Bronchial epithelial cell (primary cell): Measurements from ENCODE around the gene ANKRD36C. TPM values are rescaled to one million over a fixed set of nuclear protein-coding genes. Genes with fewer than 3 reads are reported as not detected.
"Not testable (repeated sequence)": the region's sequence is repeated elsewhere in the genome, so short reads cannot be mapped to it uniquely, and the experiment has no call there.

Experiments used
- DNase-seq: peaks from one replicate; pipeline ENCODE4 v3.0.0-alpha.2; 2010; ENCODE audit warnings: low read depth
- FAIRE-seq: peaks from 2 replicates; lab custom pipeline; 2011; peaks lifted over from hg19 to GRCh38; lab: Jason Lieb, UNC
- H3K27me3 ChIP-seq: 2 replicates; pipeline ENCODE4 v1.5.1; 2011; ENCODE audit warnings: low read length; ENCODE audit not compliant: control insufficient read depth, insufficient read depth
- H3K36me3 ChIP-seq: 2 replicates; pipeline ENCODE4 v1.5.1; 2011; ENCODE audit warnings: low read length; ENCODE audit not compliant: control insufficient read depth, insufficient read depth
- H3K4me3 ChIP-seq: 2 replicates; pipeline ENCODE4 v1.5.1; 2011; ENCODE audit warnings: mild to moderate bottlenecking, low read depth, low read length, control low read depth
- total RNA-seq: library from RNA; depleted of rRNA; stranded (reverse); fragments of >200 nt; gene quantifications from 2 replicates; pipeline ENCODE4 v1.2.1, GENCODE V29; 2014
- TF ChIP-seq, protein P1 (sequence below): IDR thresholded peaks from 2 replicates; pipeline ENCODE4 v1.5.1; 2011; ENCODE audit warnings: mild to moderate bottlenecking, moderate library complexity, low read length, control low read depth, inconsistent platforms; ENCODE audit not compliant: insufficient read depth, severe bottlenecking

ANKRD36C gene
- total RNA-seq: 8.8 and 11.6 TPM in 2 replicates

DNA sequence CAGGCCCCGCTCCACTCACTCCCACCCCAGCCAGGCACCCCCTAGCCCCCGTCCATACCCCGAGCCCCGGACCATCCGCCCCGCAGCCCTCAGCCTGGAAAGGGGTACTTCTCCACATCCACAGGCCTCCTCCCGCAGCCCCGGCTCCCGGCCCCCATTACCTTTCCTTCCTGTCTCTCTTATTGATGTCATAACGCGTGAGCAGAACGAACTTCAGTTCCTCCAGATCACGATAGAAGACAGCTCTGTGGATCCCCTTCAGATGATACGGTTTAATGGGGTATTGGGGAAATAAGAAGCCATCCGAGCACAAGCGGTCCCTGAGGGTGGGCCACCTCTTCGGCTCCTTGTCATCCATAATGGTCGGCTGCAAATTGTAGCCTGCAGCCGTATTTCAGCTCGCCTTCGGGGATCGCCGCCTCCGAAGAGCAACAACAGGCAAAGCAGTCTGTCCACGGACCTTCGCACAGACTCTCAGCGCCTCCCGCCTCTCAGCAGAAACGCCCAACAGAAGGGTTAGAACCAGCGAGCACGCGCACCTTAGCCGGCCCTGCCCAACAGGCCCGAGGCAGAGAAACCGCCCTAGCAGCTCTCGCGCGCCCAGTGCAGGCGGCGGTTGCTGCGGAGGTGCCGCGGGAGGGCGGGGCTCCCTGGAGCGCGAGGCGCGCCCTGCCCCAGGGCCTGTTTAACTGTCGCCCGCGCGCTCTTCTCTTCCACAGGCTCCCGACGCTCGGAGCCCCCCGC lies at the start of gene ANKRD36C:
TSS of gene ANKRD36C (minus strand) at position 474 of the 744 bp plus-strand sequence. CDS start at position 358, 116 bp downstream.
- H3K36me3 ChIP-seq, FAIRE-seq, H3K27me3 ChIP-seq: not testable (repeated sequence)
- peak within 1 kb of the TSS; percentile 65 for H3K4me3 ChIP-seq
- DNase-seq: peak; percentile 43

DNA sequence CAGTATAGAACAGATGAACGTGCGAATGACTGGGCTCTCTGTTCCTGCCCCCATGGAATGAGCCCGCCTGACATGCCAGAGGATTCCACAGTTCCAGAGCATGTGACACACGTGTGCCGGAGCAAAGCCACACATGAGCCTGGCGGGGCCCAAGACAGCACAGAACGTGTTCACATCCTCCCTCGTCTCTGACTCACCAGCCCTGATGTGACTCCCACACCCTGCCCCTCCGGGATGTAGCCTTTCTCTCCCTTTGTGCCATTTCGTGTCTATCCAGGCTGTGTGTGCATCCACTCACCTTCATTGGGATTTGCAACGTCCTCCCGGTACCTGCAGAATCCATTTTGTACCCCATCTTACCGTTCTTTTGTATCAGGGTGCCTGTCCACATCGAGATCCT lies 43.9 kb upstream of the ANKRD36C start:
- not testable (repeated sequence) for H3K4me3 ChIP-seq, FAIRE-seq, H3K36me3 ChIP-seq, H3K27me3 ChIP-seq, DNase-seq

DNA sequence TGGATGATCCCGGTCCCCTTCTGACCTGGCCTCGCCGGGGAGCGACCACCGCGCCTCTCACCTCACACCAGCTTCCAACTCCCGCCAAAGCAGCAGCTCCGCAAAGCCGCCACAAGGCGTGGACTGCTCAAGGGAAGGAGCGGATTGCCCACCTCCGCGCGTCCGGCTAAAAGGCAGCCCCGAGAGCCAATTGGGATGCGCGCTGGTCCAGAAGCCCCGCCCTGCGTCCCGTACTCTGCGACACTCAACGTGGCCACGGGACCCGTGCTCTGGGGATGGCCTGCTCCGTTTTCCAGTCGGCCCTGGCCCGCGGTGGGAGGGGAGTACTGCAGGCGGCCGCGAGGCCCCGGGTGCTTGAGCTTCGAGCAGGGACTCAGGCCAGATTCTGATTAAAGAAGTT lies 43.2 kb upstream of the ANKRD36C start, which contains the start of gene GPAT2:
TSS of gene GPAT2 (minus strand) at position 125 of the 400 bp plus-strand sequence. CDS start 2,557 bp downstream, outside the sequence.
- not testable (repeated sequence) for H3K36me3 ChIP-seq, H3K4me3 ChIP-seq, DNase-seq, FAIRE-seq, H3K27me3 ChIP-seq

DNA sequence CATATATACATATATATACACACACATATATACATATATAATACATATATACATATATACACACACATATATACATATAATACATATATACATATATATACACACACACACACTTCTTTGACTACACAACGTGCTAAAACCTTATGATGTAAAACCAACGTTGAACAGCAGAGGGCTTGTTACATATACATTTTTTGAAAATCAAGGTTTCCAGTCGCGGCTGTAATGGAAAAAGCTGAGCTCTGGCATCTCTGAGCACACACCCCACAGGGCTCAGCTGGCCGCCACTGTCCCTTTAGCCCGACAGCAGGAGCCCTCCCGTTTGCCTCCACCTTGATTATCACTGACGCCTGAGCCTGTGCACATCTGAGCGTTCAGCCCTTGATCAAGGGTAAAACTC lies 42.4 kb upstream of the ANKRD36C start:
- FAIRE-seq, H3K36me3 ChIP-seq, DNase-seq, H3K4me3 ChIP-seq, H3K27me3 ChIP-seq: not testable (repeated sequence)

DNA sequence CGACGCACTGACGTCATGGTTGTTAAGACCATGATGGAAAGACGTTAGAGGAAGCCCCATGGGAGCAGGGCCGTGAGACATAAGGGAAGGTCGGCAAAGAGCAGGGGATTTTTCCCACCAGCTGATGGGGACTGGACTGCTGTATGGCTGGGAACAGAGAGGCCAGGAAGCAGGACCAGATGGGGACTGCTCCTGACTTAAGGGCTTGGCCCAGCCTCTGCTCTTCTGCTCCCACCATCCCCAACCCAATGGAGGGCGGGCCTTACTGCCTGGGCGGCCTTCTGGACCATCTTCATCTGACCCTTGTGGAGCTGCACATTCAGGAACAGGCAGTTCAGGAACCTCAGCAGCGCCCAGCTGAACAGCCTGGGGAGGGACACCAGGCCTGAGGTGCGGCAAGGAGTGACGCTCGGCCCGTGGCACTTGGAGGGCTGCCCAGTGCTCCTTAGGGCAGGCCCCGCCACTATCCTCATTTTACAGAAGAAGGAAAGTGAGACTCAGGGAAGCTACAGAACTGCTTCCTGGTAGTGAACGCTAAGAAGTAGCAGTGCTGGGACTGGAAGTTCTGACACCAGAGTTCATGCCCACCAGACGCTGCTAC lies 36.2 kb upstream of the ANKRD36C start:
- not testable (repeated sequence) for H3K27me3 ChIP-seq, H3K36me3 ChIP-seq, DNase-seq, H3K4me3 ChIP-seq
- FAIRE-seq: peak; percentile 75

DNA sequence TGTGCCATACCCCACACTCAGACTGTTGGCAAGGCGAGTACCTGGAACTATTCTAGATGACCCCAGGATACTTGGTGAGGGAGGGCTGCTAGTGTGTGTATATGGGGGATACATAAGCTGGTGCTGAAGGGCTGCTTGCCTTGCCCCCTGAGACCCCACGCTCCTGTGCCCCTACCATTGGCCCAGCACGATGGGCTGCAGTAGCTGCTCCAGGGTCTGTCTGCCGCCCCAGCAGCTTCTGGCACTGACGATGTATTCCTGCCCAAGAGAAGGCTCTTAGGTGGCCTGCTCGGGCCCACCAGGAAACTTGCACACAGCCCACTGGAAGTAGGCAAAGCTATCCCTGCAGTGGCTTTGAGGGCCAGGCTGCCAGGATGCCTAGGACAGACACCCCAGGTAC lies 34.1 kb upstream of the ANKRD36C start:
- DNase-seq, H3K4me3 ChIP-seq, H3K36me3 ChIP-seq, FAIRE-seq, H3K27me3 ChIP-seq: not testable (repeated sequence)

DNA sequence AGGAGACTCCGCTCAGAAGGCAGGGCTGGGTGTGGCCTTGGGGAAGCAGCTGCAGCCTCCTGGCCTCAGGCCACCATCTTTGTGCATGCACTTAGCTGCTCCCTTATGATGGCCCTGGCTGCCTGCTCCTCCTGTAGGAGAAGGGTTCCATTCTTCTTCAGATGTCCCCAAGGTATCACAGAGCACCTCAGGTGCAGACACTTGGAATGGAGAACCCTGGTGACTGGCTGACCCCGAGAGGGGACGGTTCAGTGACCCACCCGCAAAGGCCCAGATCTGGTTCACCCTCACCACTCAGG lies 33.5 kb upstream of the ANKRD36C start:
- FAIRE-seq: no peak
- TF ChIP-seq, protein P1, sequence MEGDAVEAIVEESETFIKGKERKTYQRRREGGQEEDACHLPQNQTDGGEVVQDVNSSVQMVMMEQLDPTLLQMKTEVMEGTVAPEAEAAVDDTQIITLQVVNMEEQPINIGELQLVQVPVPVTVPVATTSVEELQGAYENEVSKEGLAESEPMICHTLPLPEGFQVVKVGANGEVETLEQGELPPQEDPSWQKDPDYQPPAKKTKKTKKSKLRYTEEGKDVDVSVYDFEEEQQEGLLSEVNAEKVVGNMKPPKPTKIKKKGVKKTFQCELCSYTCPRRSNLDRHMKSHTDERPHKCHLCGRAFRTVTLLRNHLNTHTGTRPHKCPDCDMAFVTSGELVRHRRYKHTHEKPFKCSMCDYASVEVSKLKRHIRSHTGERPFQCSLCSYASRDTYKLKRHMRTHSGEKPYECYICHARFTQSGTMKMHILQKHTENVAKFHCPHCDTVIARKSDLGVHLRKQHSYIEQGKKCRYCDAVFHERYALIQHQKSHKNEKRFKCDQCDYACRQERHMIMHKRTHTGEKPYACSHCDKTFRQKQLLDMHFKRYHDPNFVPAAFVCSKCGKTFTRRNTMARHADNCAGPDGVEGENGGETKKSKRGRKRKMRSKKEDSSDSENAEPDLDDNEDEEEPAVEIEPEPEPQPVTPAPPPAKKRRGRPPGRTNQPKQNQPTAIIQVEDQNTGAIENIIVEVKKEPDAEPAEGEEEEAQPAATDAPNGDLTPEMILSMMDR: no peak
- H3K36me3 ChIP-seq: no peaks in the 10 kb centered on the region

DNA sequence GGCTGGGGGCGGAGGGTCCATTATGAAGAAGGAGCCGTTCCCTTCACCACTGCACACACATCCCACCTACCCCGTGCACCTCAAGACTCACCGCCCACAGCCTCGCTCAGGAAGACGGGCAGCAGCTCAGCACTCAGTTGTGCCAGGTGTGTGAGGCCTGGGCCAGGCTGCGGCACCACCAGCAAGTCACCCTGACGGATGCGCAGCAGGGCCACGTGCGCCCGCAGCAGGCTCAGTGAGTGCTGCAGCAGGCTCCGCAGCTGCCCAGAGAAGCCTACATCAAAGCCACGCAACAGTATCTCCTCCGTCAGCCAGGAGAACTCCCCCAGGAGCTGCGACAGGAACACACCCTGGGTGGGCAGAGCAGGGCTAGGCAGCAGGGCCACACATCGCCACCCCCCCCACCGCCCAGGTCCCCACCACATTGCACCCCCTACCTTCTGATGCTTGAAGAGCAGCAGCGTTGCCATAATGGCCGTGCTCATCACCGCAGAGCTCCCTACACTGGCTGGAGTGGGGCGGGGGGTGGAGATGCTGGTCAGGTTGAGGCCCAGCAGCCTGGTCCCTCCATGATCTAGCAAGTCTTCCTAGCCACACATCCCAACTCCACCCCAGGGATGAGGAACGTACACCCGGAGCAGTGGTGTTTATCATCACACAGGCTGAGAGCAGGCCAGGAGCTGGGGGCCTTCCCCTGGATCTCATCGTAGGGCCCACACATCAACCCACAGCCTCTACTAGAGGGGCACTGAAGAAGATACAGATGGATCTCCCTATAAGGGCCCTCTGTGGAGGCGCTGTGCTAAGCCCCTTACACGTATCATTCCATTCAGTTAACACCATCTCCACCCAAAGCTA lies 32.9 kb upstream of the ANKRD36C start:
- no peak for FAIRE-seq
- H3K36me3 ChIP-seq: no peaks in the 10 kb centered on the region
- no peak overlapping the region for H3K4me3 ChIP-seq
- TF ChIP-seq, protein P1: no peak
- H3K27me3 ChIP-seq: no peaks in the 10 kb centered on the region
- DNase-seq: no peak

More for the DNA sequence above, 33.5 kb upstream of the ANKRD36C start:
- Histone ChIP-seq H3K27me3 (no peaks in the 10 kb centered on the region), H3K4me3 (no peak overlapping the region)
- no peak for DNase-seq

DNA sequence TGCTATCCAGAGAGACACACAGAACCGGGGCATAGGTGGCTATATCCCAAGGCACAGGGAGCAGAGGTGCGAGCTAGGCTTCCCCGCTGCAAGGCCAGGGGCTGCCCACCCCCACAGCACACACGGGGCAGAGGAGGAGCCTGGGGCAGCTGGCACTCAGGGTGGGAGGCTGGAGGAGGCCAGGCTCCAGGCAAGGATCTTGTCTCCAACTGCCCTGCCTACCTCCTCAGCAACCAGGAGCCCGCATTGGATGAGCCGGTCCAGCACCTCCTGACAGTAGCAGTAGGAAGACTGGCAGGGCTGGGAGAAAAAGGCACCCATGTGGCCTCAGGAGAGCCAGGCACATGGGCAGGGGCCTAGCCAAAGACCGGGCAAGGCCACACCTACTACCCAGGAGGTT lies 32.1 kb upstream of the ANKRD36C start:
- peak; percentile 82 for FAIRE-seq
- not testable (repeated sequence) for H3K27me3 ChIP-seq, DNase-seq, H3K4me3 ChIP-seq, H3K36me3 ChIP-seq
